SK-N-DZ (cell line): Measurements from ENCODE around the gene FGD6.
"Not testable (repeated sequence)": the region's sequence is repeated elsewhere in the genome, so short reads cannot be mapped to it uniquely, and the experiment has no call there.

ENCODE experiments used
- DNase-seq: peaks from one replicate; pipeline ENCODE4 v3.0.0-alpha.2; 2015; ENCODE audit warnings: low spot score

Gene FGD6

GRCh38 chr12:95179011-95179410 is 38.3 kb downstream of the FGD6 start:
- DNase-seq = no peak

GRCh38 chr12:95178136-95178535 is 39.1 kb downstream of the FGD6 start:
- DNase-seq = no peak

GRCh38 chr12:95177201-95177768 is 40.0 kb downstream of the FGD6 start:
- DNase-seq = no peak

- DNase-seq = peak; percentile 41
Observed at GRCh38 chr12:95173392-95174251, 43.6 kb downstream of the FGD6 start.

- no peak for DNase-seq
Observed at GRCh38 chr12:95169368-95169767, 47.9 kb downstream of the FGD6 start.

GRCh38 chr12:95168746-95169145 is 48.5 kb downstream of the FGD6 start:
- no peak for DNase-seq

GRCh38 chr12:95164656-95165055 is 52.6 kb downstream of the FGD6 start:
- no peak for DNase-seq

GRCh38 chr12:95158919-95159318 is 58.3 kb downstream of the FGD6 start:
- DNase-seq = no peak

- DNase-seq = no peak
Observed at GRCh38 chr12:95151821-95152220, 65.4 kb downstream of the FGD6 start.

GRCh38 chr12:95151406-95151805 is 65.9 kb downstream of the FGD6 start:
- DNase-seq = no peak

GRCh38 chr12:95150501-95150900 is 66.8 kb downstream of the FGD6 start:
- DNase-seq = no peak

- peak; percentile 12 for DNase-seq
Observed at GRCh38 chr12:95147866-95148265, 69.4 kb downstream of the FGD6 start.

- peak; percentile 99 for DNase-seq
Observed at GRCh38 chr12:95146769-95147168, 70.5 kb downstream of the FGD6 start.

GRCh38 chr12:95143621-95144205 is 73.6 kb downstream of the FGD6 start:
- no peak for DNase-seq

GRCh38 chr12:95142431-95143151 is 74.7 kb downstream of the FGD6 start:
- no peak for DNase-seq

GRCh38 chr12:95141310-95141709 is 76.0 kb downstream of the FGD6 start:
- peak; percentile 11 for DNase-seq

GRCh38 chr12:95138031-95138430 is 79.2 kb downstream of the FGD6 start:
- not testable (repeated sequence) for DNase-seq

GRCh38 chr12:95136598-95136997 is 80.7 kb downstream of the FGD6 start:
- DNase-seq = no peak

GRCh38 chr12:95134085-95134484 is 83.2 kb downstream of the FGD6 start:
- DNase-seq = no peak

GRCh38 chr12:95131589-95132340 is 85.5 kb downstream of the FGD6 start:
- DNase-seq = no peak

GRCh38 chr12:95130096-95130495 is 87.2 kb downstream of the FGD6 start:
- no peak for DNase-seq
